GF-D8 (cell line): Measurements from ENCODE around the gene ANKRD52.
"Not testable (repeated sequence)": the region's sequence is repeated elsewhere in the genome, so short reads cannot be mapped to it uniquely, and the experiment has no call there.

Source experiments
- DNase-seq: peaks from one replicate; lab custom pipeline; 2025; lab: John Stamatoyannopoulos, UW

Gene ANKRD52

DNA sequence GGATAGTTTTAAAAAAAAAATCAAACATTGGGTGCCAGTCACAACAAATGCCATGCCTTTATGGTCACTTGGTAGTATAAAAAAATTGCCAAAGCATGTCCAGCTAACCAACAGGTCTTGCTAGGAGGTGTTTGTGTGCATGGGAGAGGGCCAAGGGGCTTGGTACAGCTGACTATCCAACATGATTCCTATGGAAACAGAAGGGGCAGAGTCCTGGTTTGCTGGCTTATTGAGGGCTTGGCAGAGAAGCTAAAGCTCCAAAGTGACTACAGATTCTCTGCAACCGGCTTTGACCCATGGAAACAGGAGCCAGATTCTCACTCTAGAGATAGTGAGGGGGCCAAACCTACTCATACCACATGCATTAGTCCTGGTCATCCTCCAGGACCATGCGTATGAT is 14.3 kb upstream of the ANKRD52 start:
- DNase-seq, result not testable (repeated sequence)

DNA sequence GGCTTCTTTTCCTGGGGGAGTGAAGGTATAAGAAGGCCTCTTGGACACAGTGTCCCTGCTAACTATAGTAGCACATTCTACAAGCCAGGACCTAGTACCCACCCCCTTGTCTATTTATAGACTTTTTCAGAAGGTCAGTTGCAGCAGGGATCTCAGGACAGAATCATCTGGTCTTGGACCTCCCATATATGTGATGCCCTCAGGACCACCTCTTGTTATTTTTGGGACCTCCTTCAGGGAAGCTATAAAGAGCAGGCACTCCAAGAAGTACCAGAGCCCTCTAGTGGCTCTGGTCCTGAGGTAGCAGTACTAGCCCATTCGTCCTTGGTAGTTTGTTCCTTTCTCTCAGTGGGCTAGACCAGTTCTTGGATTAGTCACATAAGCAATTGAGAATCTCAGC is 12.8 kb upstream of the ANKRD52 start:
- no peak for DNase-seq

DNA sequence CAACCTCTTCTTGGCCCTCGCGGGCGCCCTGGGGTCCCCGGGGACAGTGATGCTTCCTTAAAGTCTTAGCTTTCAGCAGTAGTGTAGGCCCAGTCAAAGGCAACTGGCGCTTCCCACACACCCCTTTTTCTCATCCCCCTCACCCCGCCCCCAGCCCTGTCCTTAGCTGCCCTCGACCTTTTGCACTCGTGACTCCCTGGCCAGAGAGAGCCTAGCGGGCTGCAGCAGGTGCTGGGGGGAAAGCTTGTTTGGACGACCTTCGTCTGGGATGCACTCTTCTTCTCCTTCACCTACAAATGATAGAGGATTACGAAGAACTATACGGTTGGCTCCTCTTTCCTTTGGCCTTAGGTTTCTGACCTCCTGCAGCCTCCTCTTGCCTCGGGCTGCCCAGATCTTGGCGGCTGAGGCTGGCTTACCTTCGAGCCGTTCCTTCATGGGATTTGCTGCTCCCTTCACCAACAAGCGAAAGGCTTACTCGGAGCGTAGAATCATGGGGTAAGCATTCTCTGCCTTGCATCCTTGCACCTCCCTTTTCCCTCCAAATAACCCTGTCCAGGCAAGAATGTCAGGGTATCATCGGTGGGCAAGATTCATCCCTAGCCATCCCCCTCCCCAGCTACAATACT is 9.4 kb upstream of the ANKRD52 start:
- DNase-seq, result no peak

DNA sequence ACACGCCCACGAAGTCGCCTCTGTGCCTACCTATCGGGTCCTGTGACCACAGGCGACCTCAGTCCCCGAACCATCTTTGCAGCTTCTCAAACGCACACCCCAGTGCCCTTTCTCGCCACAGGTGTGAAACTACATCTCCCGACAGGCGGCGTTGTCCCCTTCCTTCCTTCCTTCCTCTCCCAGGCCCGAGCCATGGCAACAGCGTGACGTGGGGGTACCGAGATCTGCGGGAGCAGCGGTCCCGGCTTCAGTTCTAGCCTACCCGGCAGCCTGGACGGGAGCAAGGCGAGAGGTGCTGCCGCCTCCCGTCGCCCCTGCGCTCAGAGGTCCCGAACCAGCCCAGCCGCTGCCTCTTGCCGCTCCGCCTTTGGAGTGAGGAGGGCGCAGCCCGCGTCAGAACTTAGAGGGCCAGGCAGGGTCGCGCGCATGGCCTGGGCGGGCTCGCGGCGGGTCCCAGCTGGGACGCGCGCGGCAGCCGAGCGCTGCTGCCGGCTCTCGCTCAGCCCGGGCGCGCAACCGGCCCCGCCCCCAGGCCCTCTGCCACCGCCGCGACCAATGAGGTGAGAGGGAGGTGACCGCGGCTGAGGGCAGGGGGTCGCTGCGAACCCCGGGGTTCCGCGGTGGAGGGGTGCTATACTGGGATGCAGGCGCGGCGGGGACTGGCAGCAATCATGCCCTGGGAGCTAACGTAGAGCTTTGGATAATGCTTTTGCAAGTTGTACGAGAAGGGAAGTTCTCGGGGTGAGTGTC is 8.7 kb upstream of the ANKRD52 start, which contains the start of gene COQ10A:
Gene COQ10A (plus strand): TSS at position 250 of the 750 bp plus-strand sequence. CDS start 177 bp downstream, at position 427.
- peak; percentile 51 for DNase-seq

DNA sequence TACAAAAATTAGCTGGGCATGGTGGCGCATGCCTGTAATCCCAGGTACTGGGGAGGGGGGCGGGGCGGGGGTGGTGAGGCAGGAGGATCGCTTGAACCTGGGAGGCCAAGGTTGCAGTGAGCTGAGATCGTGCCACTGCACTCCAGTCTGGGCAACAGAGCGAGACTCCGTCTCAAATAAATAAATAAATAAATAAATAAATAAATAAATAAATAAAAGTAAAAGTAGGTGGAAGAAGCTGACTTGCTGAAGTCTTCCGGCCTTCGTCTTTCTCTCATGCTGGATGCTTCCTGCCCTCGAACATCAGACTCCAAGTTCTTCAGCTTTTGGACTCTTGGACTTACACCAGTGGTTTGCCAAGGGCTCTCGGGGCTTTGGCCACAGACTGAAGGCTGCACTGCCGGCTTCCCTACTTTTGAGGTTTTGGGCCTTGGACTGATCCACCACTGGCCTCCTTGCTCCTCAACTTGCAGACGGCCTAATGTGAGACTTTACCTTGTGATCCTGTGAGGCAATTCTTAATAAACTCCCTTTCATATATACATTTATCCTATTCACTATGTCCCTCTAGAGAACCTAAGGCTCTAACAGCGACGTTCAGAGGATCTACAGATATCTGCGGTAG is 8.0 kb upstream of the ANKRD52 start:
- not testable (repeated sequence) for DNase-seq

DNA sequence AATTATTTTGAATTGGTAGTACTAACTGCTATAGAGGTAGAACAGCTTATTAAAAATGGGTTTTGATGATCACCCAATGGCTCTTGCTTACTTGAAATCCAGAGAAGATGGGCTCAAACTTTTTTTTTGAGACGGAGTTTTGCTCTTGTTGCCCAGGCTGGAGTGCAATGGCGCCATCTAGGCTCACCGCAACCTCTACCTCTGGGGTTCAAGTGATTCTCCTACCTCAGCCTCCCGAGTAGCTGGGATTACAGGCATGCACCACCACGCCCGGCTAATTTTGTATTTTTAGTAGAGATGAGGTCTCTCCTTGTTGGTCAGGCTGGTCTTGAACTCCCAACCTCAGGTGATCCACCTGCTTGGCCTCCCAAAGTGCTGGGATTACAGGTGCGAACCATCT is 4.8 kb upstream of the ANKRD52 start:
- DNase-seq, result not testable (repeated sequence)

DNA sequence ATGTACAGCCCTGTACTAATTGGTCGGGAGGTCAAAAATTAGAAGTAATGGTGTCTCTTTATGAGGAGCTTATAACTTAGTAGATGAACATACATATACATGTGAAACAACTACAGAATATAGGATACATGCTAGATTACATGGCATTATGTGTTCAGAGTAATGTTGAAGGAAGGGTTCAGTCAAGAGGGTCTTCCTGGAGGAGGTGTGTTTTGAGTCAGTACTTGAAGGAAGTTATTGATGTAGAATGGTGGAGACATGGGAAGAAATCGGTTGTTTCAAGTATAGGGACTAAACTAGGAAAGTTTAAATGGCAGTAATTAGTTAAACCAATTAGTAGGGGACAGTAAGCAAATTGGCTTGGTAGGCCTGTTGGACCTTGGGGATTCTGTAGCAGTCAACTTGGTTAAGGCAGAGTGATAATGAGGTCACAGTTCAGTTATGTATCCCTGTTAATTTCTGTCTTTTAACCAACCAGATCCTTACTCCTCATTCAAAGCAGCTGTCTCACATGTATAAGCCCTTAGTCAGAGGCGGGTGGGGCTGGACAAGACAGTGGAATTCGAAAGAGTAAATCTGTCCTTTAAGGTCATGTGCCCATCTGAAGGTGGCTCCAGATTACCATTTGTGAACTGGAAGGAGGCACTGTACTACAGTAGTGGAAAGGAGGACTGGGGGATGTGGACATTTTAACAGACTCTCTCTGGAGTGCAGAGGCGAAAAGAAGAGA is 3.5 kb upstream of the ANKRD52 start:
- no peak for DNase-seq

DNA sequence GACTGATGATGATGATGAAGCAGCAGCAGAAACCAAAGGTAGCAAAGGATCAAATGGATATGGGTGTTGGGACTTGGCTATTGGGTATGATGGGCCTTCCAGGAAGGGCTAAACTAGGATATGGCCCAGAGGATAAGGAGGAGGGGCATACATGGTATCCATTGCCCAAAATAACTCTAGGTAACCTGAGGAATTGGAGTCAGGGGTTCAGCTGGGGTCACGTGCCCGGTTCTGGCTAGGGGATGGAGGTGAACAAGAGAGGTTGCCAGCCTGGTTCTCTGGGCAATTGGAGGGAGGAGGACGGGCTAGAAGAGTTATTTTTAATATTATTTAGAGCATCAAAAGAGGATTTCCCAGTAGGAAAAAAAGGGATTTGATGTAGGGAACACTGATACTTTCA is 2.7 kb upstream of the ANKRD52 start:
- DNase-seq, result no peak

DNA sequence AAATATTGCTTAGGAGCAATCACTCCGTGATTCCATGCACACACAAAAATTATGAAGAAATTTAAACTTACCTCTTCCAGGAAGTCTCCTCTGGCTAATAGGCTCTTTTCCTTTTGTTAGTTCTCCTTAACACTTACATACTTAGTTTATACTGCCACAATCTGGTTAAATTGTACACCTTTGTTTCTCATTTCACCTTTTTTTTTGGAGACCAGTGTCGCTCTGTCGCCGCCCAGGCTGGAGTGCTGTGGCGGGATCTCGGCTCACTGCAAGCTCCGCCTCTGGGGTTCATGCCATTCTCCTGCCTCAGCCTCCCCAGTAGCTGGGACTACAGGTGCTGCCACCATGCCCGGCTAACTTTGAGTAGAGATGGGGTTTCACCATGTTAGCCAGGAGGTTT is 2.2 kb upstream of the ANKRD52 start:
- no peak for DNase-seq

DNA sequence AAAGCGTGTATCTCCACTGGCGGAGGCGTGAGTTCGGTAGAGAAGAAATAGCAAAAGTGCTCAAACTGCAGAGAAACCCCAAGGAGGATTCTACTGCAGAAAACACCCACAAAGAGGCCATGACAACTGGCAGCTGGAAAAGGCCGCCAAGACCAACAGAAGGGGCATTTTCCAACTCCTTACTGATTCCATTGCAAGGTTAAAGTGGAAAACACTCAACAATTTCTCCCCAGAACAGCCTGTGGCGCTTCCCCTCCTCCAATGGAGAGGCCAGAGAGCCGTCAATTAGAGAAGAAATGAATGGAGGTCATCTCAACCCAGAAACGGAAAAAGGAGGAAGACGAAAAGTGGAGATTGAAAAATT is 618 bp upstream of the ANKRD52 start:
- no peak for DNase-seq

DNA sequence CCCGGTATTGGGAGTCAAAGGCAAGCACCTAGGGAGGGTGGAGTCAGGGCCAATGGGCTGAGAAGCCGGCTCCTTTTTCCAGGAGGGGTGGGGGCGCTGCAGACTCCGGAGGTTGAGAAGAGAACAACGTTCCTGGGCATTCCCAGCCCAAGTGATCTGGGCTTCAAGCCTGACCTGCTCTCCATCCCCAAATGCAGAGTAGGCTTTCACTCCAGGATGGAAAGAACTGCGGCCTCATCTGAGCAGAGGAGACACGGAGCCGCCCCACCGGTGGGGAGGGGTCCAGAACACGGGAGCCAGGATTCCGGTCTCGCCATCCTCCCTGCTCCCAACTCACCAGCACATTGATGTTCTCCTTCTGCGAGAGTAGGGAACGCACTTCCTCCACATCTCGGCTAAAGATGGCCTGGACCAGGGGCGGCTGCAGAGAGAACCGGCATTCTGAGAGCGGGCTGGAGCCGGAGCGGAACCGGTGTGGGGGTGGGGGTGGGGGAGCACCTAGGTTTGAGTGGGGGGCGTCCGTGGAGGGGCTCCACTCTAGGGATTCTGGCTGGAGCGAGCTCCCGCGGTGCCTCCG is 605 bp downstream of the ANKRD52 start:
- DNase-seq, result no peak

DNA sequence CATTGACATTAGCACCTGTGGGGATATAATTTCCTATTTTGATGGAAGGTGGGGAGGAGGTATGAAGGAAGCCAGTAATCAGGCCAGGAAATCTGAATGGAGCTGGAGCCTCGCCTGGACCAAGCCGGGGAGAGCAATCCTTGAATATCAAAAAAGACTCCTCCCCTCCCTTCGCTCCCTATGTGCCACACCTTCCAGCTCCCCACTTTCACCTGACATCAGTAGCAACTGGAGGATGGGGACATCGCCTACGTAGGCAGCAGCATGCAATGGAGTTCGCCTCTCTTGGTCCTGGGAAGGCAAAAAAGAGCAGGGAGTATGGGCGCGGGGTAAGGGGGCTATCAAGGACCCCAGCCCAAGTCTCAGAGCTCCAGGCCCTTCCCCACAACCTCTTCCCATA is 1.1 kb downstream of the ANKRD52 start:
- no peak for DNase-seq

DNA sequence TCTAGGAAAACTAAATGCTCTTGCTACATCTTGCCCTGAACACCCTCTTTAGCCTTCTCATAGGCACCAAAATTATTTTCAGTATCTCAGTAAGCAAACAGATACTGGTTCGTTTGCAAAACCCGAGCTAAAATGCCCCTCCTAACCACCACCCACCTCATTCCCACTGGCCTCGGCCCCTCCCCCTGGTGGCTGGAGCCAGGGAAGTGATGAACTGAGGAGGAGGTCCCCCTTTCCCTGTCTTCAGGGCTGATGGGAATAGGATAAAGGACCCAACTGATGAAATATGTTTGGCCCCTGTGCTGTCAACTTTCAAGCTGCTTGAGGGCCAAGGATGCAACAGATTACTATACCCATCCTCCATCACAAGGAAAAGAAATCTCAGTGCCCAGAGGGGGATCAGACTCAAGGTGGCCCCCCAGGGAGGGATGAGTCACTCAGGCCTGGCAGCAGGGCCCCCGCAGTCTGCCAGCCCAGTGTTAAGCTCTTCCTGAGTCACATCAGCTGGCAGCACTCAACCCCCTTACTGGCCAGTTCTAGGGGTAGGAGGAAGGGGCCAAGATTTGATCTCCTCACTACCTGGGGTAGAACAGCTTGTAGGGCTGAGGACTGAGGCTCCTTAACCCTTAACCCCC is 1.7 kb downstream of the ANKRD52 start:
- no peak for DNase-seq

DNA sequence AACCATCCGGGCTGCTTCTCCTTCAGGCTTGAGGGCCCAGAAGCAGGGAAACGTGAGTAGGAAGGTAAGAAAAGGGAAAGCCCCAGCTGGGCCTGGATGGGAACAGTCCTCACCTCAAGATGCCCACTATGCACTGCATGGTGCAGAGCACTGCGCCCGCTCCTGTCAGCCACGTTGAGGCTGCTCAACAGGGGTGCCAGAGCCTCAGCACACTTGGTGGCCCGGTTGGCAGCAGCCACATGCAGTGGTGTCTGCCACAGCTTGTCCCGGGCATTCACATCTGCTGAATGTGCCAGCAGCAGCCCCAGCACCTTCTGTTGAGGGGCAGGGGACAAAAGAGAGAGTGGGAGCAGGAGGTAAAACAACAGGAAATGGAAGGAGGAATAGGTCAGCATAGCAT is 2.5 kb downstream of the ANKRD52 start:
- DNase-seq, result no peak

DNA sequence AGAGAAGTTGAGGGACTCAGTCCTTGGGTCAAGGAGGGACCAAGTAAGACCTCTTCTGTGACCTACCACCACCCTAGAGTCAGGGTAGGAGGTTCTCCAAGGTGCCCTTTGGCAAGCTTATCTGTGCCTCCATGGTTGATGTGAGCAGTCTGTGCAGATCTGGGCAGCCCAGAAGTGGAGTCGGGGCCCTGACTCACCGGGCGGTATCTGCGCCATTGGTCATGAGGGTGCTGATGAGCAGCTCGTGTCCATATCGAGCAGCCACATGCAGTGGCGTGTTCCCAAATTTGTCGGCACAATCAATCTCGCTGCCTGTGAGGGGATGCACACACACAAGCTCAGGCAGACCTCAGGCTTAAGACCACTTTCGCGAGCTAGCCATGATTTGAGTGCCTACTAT is 5.1 kb downstream of the ANKRD52 start:
- DNase-seq, result no peak

DNA sequence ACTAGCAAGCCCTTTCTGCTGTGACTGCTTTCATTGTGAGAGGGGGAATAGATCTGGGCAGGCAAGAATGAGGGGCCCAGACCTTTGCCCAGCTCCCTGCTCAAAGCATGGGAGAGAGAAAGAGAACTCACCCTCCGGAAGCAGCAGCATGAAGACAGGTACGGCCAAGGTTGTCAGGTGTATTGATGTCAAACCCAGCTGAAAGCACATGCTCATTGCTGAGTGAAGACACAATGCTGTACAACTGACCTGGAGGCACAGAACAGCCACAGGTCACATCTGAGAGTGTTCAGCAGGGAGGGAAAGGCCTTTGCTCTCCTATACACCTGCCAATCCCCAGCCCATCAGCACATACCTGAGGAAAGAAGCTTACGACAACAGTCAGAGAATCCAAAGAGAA is 5.5 kb downstream of the ANKRD52 start:
- no peak for DNase-seq

DNA sequence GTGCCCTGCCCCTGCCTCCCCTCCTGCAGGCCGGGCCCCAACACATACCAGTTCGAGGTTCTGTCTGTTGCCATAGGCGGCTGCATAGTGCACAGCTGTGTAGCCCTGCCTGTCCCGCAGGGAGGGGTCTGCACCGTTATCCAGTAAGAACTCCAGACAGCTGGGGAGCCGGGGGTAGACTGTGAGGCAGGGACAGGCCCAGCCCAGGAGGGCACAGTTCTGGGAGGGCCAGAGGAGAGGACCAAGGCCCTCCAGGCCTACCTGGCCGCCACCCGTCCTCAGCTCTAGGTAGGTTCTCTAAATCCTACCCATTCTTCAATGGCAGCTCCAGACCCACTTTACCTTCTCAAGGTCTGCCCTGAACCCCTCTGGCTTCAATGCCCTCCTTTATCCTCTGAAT is 9.5 kb downstream of the ANKRD52 start:
- no peak for DNase-seq

DNA sequence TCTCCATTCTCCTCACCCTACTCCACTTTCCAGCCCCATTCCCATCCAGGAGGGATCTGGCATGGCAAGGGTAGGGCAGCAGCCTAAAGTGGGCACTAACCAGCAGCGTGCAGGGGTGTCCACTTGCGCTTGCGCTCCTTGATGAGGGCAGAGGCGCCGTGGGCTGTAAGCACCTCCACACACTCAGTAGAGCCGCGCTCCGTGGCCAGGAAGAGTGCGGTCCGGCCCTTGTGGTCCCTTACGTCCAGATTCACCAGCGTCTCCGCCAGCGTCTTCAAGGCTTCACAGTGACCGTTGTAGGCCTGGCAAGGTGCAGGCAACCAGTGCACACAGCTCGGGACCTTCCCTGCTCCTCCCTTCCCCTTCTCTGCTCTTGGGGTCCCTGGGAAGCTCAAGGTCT is 10.3 kb downstream of the ANKRD52 start:
- DNase-seq, result no peak

DNA sequence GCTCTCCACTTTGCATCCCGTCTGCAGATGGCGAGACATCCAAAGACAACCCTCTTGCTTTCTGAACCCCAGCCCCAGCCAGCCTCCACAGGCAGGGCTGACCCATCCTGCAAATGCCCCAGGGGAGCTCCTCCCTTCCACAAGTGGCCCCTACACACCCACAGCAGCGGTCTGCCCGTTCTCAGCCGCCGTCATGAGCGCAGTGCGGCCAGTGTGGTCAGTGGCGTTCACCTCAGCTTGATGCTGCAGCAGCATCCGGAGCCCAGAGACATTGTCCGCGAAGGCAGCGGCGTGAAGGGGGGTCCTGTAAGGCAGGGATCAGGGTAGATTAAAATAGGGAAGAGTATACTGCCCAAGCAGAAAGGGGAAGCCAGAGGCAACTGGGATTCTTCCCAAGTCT is 13.7 kb downstream of the ANKRD52 start:
- no peak for DNase-seq

DNA sequence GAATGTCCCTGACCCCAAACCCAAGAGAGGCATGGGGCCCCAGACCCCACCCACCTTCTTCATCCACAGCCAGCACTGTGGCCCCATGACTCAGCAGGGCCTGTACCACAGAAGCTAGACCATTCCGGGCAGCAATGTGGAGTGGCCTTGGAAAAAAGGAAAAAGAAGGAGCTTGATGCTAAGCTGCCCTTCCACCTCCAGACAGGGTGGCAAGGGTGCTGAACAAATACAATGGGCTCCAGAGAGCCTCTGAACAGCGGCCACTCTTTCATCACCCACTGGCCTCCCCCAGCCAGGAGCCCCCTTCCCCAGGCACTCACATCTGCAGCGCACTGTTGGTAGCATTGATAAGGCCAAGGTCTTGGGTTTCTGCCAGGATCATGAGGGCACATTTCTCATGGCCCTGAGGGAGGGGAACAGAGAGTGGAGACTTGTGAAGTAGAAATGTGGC is 14.4 kb downstream of the ANKRD52 start:
- no peak for DNase-seq

DNA sequence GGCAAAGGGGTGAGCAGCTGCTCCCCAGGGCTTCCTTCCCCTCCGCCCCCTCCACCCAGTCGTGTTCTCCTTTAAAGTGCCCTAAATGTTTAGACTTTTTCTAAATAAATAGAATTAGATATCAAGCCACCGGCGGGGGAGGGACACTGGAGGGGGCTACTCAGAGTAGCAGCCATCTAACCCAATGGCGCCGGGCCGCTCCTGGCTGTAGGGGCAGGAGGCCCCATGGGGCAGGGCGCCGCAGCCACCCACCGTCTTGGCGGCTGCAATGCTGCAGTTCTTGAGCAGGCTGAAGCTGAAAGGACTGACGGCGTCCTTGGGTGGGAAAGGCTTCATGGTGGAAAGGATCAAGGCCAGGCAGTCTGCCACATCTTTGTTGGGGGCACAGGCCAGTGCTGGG is 15.2 kb downstream of the ANKRD52 start:
- DNase-seq, result no peak
